Activated CD8-positive, alpha-beta T cell treated with anti-CD3 and anti-CD28 coated beads for 36 hours (primary cell): ENCODE measurements around the gene PTPRD. TPM values are rescaled to one million over a fixed set of nuclear protein-coding genes. Genes with fewer than 3 reads are reported as not detected.

ENCODE experiments used
- ATAC-seq: fragments of 200-7000 bp; cut with Tn5 transposase; one replicate; pipeline ENCODE4 v1.10.0; 2021; ENCODE audit warnings: mild to moderate bottlenecking, moderate library complexity
- CTCF ChIA-PET: fragments of 350-600 bp; sonication (Branson Sonifier 250); formaldehyde crosslinking; loops from one replicate; lab custom pipeline; 2021; ENCODE audit warnings: antibody characterized with exemption; lab: Charles Lee
- POLR2A ChIA-PET: fragments of 350-600 bp; sonication (Branson Sonifier 250); formaldehyde crosslinking; loops from one replicate; lab custom pipeline; 2021; ENCODE audit warnings: antibody characterized with exemption; lab: Charles Lee
- DNase-seq: peaks from one replicate; pipeline ENCODE4 v3.0.0-alpha.2; 2020
- H3K27ac Mint-ChIP-seq: one replicate; pipeline ENCODE4 v1.8.0; 2021; ENCODE audit warnings: mild to moderate bottlenecking, mixed read lengths
- H3K27me3 Mint-ChIP-seq: one replicate; pipeline ENCODE4 v1.8.0; 2021; ENCODE audit warnings: mixed read lengths
- H3K36me3 Mint-ChIP-seq: one replicate; pipeline ENCODE4 v1.8.0; 2021; ENCODE audit warnings: low read depth, mixed read lengths
- H3K4me1 Mint-ChIP-seq: one replicate; pipeline ENCODE4 v1.8.0; 2021; ENCODE audit warnings: low read depth, mixed read lengths
- H3K4me3 Mint-ChIP-seq: one replicate; pipeline ENCODE4 v1.8.0; 2021; ENCODE audit warnings: mild to moderate bottlenecking, moderate library complexity, mixed read lengths
- H3K9me3 Mint-ChIP-seq: one replicate; pipeline ENCODE4 v1.8.0; 2021; ENCODE audit warnings: mixed read lengths
- CTCF ChIP-seq: fragments of 200-600 bp; IDR thresholded peaks from one replicate; pipeline ENCODE4 v1.8.0; 2022; ENCODE audit warnings: antibody characterized with exemption, mild to moderate bottlenecking
- intact Hi-C: fragments of 100-400 bp; cut with micrococcal nuclease; formaldehyde crosslinking; loops from one replicate; pipeline ENCODE4 v1.10.0; 2022
- total RNA-seq, 2 experiments: library from RNA; stranded (reverse); gene quantifications; one replicate each; pipeline ENCODE4 v1.2.3, GENCODE V29; 2021

PTPRD gene
- total RNA-seq, 2 experiments from 2014 or later, result not detected

GRCh38 chr9:8610256-8610655 lies 2002.5 kb downstream of the PTPRD start:
- ATAC-seq (no peak), DNase-seq (no peak)
- Mint-ChIP-seq H3K4me3 (no peak overlapping the region), H3K27ac (no peak overlapping the region), H3K36me3 (no peaks in the 10 kb centered on the region), H3K4me1 (no peaks in the 10 kb centered on the region), H3K27me3 (no peaks in the 10 kb centered on the region), H3K9me3 (no peaks in the 10 kb centered on the region)
- intact Hi-C loops, result no loop called here
- ChIA-PET CTCF (no interaction called here), POLR2A (no interaction called here)
- TF ChIP-seq CTCF, result no peak

GRCh38 chr9:8605096-8605495 lies 2007.7 kb downstream of the PTPRD start:
- CTCF ChIA-PET, result no interaction called here
- H3K27ac Mint-ChIP-seq, result no peak overlapping the region
- no peak for ATAC-seq
- POLR2A ChIA-PET, result no interaction called here
- intact Hi-C loops, result no loop called here
- no peaks in the 10 kb centered on the region for H3K36me3 Mint-ChIP-seq
- no peaks in the 10 kb centered on the region for H3K4me1 Mint-ChIP-seq
- no peaks in the 10 kb centered on the region for H3K27me3 Mint-ChIP-seq
- no peak for TF ChIP-seq CTCF
- H3K4me3 Mint-ChIP-seq, result no peak overlapping the region
- no peaks in the 10 kb centered on the region for H3K9me3 Mint-ChIP-seq
- no peak for DNase-seq

- CTCF ChIA-PET, result no interaction called here
- H3K27me3 Mint-ChIP-seq, result no peaks in the 10 kb centered on the region
- no peaks in the 10 kb centered on the region for H3K4me1 Mint-ChIP-seq
- ATAC-seq, result no peak
- no peaks in the 10 kb centered on the region for H3K36me3 Mint-ChIP-seq
- no peak for DNase-seq
- no peak overlapping the region for H3K27ac Mint-ChIP-seq
- no peaks in the 10 kb centered on the region for H3K9me3 Mint-ChIP-seq
- POLR2A ChIA-PET, result no interaction called here
- intact Hi-C loops, result no loop called here
- no peak overlapping the region for H3K4me3 Mint-ChIP-seq
- TF ChIP-seq CTCF, result no peak
Observed at GRCh38 chr9:8604201-8604600, 2008.6 kb downstream of the PTPRD start.

- ChIA-PET POLR2A (interaction anchor here (0.6 kb wide), 1 partner anchor 728 kb away, joined by 3 read pairs; no protein-coding TSS in a partner anchor), CTCF (no interaction called here)
- no peaks in the 10 kb centered on the region for H3K27me3 Mint-ChIP-seq
- H3K4me1 Mint-ChIP-seq, result no peaks in the 10 kb centered on the region
- H3K27ac Mint-ChIP-seq, result no peak overlapping the region
- DNase-seq (no peak), ATAC-seq (no peak)
- no peaks in the 10 kb centered on the region for H3K36me3 Mint-ChIP-seq
- intact Hi-C loops, result no loop called here
- no peaks in the 10 kb centered on the region for H3K9me3 Mint-ChIP-seq
- no peak overlapping the region for H3K4me3 Mint-ChIP-seq
- no peak for TF ChIP-seq CTCF
Observed at GRCh38 chr9:8600914-8601680, 2011.7 kb downstream of the PTPRD start.

- intact Hi-C loops, result no loop called here
- ATAC-seq (no peak), DNase-seq (no peak)
- Mint-ChIP-seq H3K4me3 (no peak overlapping the region), H3K27me3 (no peaks in the 10 kb centered on the region), H3K27ac (no peak overlapping the region), H3K4me1 (no peaks in the 10 kb centered on the region), H3K9me3 (no peaks in the 10 kb centered on the region), H3K36me3 (no peaks in the 10 kb centered on the region)
- TF ChIP-seq CTCF, result no peak
- ChIA-PET POLR2A (no interaction called here), CTCF (no interaction called here)
Observed at GRCh38 chr9:8599937-8600336, 2012.9 kb downstream of the PTPRD start.
